Measurements from ENCODE around the gene RIMS1.

DNA sequence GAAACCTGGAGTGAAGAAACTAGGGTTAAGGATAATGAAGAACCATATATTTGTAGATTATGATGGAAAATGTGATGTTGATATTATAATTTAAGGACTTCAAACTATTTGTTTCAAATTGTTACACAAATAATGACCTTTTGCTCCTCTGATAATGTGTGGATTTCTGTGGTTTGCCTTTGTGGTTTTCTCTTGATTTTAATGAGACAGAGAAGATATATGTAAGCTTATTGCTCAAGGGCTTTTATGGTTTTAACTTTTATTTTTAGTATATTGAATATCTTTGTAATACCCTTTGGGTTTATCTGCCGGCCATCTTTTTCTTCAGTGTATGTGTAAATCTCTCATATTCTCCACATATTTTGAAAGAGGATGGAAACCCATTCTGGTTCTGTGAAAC lies 362.3 kb downstream of the RIMS1 start:
- TF ChIP-seq MYNN (IDR thresholded peaks at IDR 0.05) (no peak), MYNN (CRISPR knock-in tag; IDR thresholded peaks at IDR 0.05) (no peak), ZZZ3 (IDR thresholded peaks at IDR 0.05) (no peak), SMC3 (conservative IDR thresholded peaks at IDR 0.05; ENCODE audit: insufficient read depth, low read depth, low read length) (no peak), JUN (IDR thresholded peaks at IDR 0.05; ENCODE audit: borderline replicate concordance, low read depth, low read length) (no peak), JUN (CRISPR knock-in tag; IDR thresholded peaks at IDR 0.05; ENCODE audit: borderline replicate concordance) (no peak), SIX5 (IDR thresholded peaks at IDR 0.05; ENCODE audit: borderline replicate concordance in 1 of 2, insufficient read depth in 1 of 2, low read depth in 1 of 2, low read length in 2 of 2) (no peak), PCBP2 (IDR thresholded peaks at IDR 0.05; ENCODE audit: low read depth, low read length, poor library complexity, severe bottlenecking) (no peak), SIN3A (IDR thresholded peaks at IDR 0.05; ENCODE audit: borderline replicate concordance in 2 of 2, control insufficient read depth in 1 of 2, low read depth in 2 of 2, low read length in 2 of 2) (no peak), CHD2 (IDR thresholded peaks at IDR 0.05; ENCODE audit: low read depth, low read length) (no peak), KDM4B (IDR thresholded peaks at IDR 0.05; ENCODE audit: borderline replicate concordance in 2 of 2, low read depth in 1 of 2) (no peak)
- TF ChIP-seq, protein P1, sequence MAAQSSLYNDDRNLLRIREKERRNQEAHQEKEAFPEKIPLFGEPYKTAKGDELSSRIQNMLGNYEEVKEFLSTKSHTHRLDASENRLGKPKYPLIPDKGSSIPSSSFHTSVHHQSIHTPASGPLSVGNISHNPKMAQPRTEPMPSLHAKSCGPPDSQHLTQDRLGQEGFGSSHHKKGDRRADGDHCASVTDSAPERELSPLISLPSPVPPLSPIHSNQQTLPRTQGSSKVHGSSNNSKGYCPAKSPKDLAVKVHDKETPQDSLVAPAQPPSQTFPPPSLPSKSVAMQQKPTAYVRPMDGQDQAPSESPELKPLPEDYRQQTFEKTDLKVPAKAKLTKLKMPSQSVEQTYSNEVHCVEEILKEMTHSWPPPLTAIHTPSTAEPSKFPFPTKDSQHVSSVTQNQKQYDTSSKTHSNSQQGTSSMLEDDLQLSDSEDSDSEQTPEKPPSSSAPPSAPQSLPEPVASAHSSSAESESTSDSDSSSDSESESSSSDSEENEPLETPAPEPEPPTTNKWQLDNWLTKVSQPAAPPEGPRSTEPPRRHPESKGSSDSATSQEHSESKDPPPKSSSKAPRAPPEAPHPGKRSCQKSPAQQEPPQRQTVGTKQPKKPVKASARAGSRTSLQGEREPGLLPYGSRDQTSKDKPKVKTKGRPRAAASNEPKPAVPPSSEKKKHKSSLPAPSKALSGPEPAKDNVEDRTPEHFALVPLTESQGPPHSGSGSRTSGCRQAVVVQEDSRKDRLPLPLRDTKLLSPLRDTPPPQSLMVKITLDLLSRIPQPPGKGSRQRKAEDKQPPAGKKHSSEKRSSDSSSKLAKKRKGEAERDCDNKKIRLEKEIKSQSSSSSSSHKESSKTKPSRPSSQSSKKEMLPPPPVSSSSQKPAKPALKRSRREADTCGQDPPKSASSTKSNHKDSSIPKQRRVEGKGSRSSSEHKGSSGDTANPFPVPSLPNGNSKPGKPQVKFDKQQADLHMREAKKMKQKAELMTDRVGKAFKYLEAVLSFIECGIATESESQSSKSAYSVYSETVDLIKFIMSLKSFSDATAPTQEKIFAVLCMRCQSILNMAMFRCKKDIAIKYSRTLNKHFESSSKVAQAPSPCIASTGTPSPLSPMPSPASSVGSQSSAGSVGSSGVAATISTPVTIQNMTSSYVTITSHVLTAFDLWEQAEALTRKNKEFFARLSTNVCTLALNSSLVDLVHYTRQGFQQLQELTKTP (IDR thresholded peaks at IDR 0.05; ENCODE audit: low read depth in 1 of 2, partially characterized antibody in 2 of 2), result no peak
- TF ChIP-seq, protein P2, sequence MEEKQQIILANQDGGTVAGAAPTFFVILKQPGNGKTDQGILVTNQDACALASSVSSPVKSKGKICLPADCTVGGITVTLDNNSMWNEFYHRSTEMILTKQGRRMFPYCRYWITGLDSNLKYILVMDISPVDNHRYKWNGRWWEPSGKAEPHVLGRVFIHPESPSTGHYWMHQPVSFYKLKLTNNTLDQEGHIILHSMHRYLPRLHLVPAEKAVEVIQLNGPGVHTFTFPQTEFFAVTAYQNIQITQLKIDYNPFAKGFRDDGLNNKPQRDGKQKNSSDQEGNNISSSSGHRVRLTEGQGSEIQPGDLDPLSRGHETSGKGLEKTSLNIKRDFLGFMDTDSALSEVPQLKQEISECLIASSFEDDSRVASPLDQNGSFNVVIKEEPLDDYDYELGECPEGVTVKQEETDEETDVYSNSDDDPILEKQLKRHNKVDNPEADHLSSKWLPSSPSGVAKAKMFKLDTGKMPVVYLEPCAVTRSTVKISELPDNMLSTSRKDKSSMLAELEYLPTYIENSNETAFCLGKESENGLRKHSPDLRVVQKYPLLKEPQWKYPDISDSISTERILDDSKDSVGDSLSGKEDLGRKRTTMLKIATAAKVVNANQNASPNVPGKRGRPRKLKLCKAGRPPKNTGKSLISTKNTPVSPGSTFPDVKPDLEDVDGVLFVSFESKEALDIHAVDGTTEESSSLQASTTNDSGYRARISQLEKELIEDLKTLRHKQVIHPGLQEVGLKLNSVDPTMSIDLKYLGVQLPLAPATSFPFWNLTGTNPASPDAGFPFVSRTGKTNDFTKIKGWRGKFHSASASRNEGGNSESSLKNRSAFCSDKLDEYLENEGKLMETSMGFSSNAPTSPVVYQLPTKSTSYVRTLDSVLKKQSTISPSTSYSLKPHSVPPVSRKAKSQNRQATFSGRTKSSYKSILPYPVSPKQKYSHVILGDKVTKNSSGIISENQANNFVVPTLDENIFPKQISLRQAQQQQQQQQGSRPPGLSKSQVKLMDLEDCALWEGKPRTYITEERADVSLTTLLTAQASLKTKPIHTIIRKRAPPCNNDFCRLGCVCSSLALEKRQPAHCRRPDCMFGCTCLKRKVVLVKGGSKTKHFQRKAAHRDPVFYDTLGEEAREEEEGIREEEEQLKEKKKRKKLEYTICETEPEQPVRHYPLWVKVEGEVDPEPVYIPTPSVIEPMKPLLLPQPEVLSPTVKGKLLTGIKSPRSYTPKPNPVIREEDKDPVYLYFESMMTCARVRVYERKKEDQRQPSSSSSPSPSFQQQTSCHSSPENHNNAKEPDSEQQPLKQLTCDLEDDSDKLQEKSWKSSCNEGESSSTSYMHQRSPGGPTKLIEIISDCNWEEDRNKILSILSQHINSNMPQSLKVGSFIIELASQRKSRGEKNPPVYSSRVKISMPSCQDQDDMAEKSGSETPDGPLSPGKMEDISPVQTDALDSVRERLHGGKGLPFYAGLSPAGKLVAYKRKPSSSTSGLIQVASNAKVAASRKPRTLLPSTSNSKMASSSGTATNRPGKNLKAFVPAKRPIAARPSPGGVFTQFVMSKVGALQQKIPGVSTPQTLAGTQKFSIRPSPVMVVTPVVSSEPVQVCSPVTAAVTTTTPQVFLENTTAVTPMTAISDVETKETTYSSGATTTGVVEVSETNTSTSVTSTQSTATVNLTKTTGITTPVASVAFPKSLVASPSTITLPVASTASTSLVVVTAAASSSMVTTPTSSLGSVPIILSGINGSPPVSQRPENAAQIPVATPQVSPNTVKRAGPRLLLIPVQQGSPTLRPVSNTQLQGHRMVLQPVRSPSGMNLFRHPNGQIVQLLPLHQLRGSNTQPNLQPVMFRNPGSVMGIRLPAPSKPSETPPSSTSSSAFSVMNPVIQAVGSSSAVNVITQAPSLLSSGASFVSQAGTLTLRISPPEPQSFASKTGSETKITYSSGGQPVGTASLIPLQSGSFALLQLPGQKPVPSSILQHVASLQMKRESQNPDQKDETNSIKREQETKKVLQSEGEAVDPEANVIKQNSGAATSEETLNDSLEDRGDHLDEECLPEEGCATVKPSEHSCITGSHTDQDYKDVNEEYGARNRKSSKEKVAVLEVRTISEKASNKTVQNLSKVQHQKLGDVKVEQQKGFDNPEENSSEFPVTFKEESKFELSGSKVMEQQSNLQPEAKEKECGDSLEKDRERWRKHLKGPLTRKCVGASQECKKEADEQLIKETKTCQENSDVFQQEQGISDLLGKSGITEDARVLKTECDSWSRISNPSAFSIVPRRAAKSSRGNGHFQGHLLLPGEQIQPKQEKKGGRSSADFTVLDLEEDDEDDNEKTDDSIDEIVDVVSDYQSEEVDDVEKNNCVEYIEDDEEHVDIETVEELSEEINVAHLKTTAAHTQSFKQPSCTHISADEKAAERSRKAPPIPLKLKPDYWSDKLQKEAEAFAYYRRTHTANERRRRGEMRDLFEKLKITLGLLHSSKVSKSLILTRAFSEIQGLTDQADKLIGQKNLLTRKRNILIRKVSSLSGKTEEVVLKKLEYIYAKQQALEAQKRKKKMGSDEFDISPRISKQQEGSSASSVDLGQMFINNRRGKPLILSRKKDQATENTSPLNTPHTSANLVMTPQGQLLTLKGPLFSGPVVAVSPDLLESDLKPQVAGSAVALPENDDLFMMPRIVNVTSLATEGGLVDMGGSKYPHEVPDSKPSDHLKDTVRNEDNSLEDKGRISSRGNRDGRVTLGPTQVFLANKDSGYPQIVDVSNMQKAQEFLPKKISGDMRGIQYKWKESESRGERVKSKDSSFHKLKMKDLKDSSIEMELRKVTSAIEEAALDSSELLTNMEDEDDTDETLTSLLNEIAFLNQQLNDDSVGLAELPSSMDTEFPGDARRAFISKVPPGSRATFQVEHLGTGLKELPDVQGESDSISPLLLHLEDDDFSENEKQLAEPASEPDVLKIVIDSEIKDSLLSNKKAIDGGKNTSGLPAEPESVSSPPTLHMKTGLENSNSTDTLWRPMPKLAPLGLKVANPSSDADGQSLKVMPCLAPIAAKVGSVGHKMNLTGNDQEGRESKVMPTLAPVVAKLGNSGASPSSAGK (IDR thresholded peaks at IDR 0.05), result no peak
- TF ChIP-seq, protein P3, sequence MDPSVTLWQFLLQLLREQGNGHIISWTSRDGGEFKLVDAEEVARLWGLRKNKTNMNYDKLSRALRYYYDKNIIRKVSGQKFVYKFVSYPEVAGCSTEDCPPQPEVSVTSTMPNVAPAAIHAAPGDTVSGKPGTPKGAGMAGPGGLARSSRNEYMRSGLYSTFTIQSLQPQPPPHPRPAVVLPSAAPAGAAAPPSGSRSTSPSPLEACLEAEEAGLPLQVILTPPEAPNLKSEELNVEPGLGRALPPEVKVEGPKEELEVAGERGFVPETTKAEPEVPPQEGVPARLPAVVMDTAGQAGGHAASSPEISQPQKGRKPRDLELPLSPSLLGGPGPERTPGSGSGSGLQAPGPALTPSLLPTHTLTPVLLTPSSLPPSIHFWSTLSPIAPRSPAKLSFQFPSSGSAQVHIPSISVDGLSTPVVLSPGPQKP (CRISPR knock-in tag; IDR thresholded peaks at IDR 0.05), result no peak
